ENCODE measurements around the gene SRPK3.

Gene SRPK3

DNA sequence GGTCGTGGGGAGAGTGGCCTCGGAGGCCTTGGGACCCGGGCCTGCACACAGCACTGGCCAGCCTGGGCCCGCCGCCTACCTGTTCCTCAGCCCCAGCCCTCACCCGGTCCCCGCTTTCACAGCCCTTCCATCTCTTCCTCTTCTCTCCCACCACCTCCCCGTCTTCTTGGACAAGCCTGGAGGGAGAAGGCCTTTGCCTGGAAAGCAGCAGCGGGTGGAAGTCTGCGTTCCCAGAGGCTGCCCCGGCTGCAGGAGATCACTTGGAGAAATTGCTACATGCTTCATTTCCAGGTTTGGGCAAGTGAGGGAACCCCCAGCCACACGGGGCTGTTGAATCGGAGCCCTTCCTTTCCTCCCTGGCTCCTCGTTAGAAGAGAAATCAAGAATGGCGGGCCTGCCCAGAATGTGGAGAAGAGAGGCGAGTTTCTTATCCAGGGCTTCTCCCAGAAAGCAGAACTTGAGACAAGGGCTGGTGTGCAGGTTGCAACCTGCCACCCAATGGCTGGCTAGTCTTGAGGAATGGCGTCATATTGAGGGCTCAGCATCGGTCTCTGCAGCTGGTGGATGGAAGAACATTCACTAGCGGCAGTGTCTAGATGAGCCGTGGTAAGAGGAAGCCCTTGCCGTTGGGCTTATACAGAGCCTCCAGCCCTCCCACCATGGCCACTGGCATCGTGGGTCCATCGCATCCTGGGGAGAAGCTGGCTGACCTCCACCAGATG is 50.7 kb downstream of the SRPK3 start:
- DNase-seq: no peak

DNA sequence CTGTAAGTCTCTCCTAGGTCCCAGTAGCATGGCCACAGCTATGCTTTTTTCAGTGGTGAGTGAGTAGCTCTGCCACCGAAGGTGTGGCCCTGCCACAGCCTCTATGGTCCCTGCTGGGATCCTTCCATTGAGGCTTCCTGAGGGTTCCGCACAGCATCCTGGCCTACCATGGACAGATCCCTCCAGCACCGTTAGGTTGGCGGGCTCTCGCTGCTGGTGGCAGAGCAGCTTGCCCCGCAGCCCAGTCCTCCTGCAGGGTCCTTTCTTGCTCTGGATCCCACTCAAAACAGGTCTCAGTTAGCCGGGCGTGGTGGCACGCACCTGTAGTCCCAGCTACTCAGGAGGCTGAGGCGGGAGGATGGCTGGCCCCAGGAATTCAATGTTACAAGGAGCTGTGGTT is 51.9 kb downstream of the SRPK3 start:
- no peak for DNase-seq

Data from fibroblast of skin of back (primary cell).